ENCODE measurements around the gene AKAP6.

DNA sequence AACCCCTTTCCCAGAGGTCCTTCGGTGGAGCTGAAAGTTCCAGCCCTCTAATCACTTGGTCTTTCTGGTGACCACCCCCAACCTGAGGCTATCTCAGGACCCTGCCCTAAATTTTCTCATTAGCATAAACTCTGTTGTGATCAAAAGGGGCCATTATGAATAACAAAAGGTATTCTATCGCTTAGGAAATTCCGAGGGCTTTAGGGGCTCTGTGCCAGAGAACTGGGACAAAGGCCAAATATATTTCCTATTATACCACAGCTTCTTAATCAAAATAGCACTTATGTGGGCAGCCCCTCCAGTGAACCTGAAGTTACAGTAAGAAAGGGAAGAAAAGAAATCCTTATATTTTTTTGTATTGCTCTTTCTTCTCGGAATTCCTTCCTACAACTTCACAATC, 484.3 kb downstream of the AKAP6 start:
- TF ChIP-seq, protein P1, sequence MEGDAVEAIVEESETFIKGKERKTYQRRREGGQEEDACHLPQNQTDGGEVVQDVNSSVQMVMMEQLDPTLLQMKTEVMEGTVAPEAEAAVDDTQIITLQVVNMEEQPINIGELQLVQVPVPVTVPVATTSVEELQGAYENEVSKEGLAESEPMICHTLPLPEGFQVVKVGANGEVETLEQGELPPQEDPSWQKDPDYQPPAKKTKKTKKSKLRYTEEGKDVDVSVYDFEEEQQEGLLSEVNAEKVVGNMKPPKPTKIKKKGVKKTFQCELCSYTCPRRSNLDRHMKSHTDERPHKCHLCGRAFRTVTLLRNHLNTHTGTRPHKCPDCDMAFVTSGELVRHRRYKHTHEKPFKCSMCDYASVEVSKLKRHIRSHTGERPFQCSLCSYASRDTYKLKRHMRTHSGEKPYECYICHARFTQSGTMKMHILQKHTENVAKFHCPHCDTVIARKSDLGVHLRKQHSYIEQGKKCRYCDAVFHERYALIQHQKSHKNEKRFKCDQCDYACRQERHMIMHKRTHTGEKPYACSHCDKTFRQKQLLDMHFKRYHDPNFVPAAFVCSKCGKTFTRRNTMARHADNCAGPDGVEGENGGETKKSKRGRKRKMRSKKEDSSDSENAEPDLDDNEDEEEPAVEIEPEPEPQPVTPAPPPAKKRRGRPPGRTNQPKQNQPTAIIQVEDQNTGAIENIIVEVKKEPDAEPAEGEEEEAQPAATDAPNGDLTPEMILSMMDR (conservative IDR thresholded peaks at IDR 0.05) = no peak
- TF ChIP-seq ZFX (IDR thresholded peaks at IDR 0.05) = no peak
